ENCODE results near the gene VIPR1. TPM values are rescaled to one million over a fixed set of nuclear protein-coding genes. Genes with fewer than 3 reads are reported as not detected.

VIPR1 gene
- total RNA-seq, 2 donors from 2014 or later: 98.5 to 226 TPM

- H3K27me3 ChIP-seq (replicated peaks; ENCODE audit: insufficient read depth): no peaks in the 10 kb centered on the region
- peak overlapping the region; percentile 90 to 96 for H3K27ac ChIP-seq
- DNase-seq (ENCODE audit: low spot score): no peak
- H3K36me3 ChIP-seq: no peaks in the 10 kb centered on the region
- TF ChIP-seq POLR2AphosphoS5 (IDR thresholded peaks at IDR 0.05) (no peak), POLR2A (IDR thresholded peaks at IDR 0.05) (no peak)
- TF ChIP-seq, protein P1, sequence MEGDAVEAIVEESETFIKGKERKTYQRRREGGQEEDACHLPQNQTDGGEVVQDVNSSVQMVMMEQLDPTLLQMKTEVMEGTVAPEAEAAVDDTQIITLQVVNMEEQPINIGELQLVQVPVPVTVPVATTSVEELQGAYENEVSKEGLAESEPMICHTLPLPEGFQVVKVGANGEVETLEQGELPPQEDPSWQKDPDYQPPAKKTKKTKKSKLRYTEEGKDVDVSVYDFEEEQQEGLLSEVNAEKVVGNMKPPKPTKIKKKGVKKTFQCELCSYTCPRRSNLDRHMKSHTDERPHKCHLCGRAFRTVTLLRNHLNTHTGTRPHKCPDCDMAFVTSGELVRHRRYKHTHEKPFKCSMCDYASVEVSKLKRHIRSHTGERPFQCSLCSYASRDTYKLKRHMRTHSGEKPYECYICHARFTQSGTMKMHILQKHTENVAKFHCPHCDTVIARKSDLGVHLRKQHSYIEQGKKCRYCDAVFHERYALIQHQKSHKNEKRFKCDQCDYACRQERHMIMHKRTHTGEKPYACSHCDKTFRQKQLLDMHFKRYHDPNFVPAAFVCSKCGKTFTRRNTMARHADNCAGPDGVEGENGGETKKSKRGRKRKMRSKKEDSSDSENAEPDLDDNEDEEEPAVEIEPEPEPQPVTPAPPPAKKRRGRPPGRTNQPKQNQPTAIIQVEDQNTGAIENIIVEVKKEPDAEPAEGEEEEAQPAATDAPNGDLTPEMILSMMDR (IDR thresholded peaks at IDR 0.05): no peak
- intact Hi-C loops (cut with DNase I): no loop called here
- no peaks in the 10 kb centered on the region for H3K9me3 ChIP-seq
- H3K4me3 ChIP-seq: peak overlapping the region; percentile 70 to 74
- 4% methylated on average over 3 of the region's 3 CpGs for WGBS
- H3K4me1 ChIP-seq (replicated peaks): no peaks in the 10 kb centered on the region
These were observed 80.1 kb downstream of the VIPR1 start for GRCh38 chr3:42582474-42583070.

Small RNA genes within 50 kb of the gene (small RNA-seq; reads per million reads assigned to genes)
- gene AC092047.1: 0 reads per million in 2 donors

Other genes starting within 250 kb of the VIPR1 start
- gene CCK, start 236.5 kb upstream of the VIPR1 start, total RNA-seq: 10 to 100 TPM in 1 of 2 donors, 1 to 10 TPM in 1; 3.0 to 50.7 TPM
- gene LYZL4, start 92.0 kb upstream of the VIPR1 start, total RNA-seq: 1 to 10 TPM in 1 of 2 donors, not detected in 1; 5.9 TPM
- 100 to 1,000 TPM in 1 of 2 donors, 10 to 100 TPM in 1; 78.0 to 120 TPM for gene SEC22C, start 79.3 kb downstream of the VIPR1 start, total RNA-seq
- gene SS18L2, start 88.2 kb downstream of the VIPR1 start, total RNA-seq: 10 to 100 TPM; 23.0 to 43.3 TPM
- gene NKTR, start 98.0 kb downstream of the VIPR1 start, total RNA-seq: 10 to 100 TPM; 42.2 to 91.6 TPM
- 10 to 100 TPM; 22.1 to 38.0 TPM for gene ZBTB47, start 151.1 kb downstream of the VIPR1 start, total RNA-seq
- gene KLHL40, start 182.9 kb downstream of the VIPR1 start, total RNA-seq: 1 to 10 TPM; 1.2 to 2.9 TPM
- gene HHATL, start 200.2 kb downstream of the VIPR1 start, total RNA-seq: 1 to 10 TPM; 1.9 to 5.5 TPM